ENCODE data around the gene HAPSTR1.

DNA sequence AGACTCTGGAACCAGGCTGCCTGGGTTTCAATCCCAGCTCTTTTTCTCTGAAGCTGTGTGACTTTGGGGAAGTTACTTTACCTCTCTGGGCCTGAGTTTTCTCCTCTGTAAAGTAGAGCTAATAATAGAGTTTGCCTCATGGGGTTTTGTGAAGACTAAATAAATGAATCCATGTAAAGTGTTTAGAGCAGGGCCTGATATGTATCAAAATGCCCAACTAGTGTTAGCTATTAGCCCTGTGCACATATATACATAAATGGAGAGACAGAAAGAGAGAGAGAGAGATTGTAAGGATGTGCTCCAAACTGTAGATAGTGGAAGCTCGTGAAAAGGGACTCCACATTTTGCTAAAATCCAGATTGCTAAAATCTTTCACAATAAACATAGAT, 44.8 kb upstream of the HAPSTR1 start:
- no peak for TF ChIP-seq SP1 (IDR thresholded peaks at IDR 0.05)
- TF ChIP-seq, protein P1, sequence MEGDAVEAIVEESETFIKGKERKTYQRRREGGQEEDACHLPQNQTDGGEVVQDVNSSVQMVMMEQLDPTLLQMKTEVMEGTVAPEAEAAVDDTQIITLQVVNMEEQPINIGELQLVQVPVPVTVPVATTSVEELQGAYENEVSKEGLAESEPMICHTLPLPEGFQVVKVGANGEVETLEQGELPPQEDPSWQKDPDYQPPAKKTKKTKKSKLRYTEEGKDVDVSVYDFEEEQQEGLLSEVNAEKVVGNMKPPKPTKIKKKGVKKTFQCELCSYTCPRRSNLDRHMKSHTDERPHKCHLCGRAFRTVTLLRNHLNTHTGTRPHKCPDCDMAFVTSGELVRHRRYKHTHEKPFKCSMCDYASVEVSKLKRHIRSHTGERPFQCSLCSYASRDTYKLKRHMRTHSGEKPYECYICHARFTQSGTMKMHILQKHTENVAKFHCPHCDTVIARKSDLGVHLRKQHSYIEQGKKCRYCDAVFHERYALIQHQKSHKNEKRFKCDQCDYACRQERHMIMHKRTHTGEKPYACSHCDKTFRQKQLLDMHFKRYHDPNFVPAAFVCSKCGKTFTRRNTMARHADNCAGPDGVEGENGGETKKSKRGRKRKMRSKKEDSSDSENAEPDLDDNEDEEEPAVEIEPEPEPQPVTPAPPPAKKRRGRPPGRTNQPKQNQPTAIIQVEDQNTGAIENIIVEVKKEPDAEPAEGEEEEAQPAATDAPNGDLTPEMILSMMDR (IDR thresholded peaks at IDR 0.05; ENCODE audit: low read depth, low read length, missing input control): no peak
- TF ChIP-seq, protein P2, sequence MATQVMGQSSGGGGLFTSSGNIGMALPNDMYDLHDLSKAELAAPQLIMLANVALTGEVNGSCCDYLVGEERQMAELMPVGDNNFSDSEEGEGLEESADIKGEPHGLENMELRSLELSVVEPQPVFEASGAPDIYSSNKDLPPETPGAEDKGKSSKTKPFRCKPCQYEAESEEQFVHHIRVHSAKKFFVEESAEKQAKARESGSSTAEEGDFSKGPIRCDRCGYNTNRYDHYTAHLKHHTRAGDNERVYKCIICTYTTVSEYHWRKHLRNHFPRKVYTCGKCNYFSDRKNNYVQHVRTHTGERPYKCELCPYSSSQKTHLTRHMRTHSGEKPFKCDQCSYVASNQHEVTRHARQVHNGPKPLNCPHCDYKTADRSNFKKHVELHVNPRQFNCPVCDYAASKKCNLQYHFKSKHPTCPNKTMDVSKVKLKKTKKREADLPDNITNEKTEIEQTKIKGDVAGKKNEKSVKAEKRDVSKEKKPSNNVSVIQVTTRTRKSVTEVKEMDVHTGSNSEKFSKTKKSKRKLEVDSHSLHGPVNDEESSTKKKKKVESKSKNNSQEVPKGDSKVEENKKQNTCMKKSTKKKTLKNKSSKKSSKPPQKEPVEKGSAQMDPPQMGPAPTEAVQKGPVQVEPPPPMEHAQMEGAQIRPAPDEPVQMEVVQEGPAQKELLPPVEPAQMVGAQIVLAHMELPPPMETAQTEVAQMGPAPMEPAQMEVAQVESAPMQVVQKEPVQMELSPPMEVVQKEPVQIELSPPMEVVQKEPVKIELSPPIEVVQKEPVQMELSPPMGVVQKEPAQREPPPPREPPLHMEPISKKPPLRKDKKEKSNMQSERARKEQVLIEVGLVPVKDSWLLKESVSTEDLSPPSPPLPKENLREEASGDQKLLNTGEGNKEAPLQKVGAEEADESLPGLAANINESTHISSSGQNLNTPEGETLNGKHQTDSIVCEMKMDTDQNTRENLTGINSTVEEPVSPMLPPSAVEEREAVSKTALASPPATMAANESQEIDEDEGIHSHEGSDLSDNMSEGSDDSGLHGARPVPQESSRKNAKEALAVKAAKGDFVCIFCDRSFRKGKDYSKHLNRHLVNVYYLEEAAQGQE (IDR thresholded peaks at IDR 0.05): no peak
- no peak for TF ChIP-seq GABPA (IDR thresholded peaks at IDR 0.05 in 1 of 2, conservative IDR thresholded peaks at IDR 0.05 in 1 of 2)
- TF ChIP-seq RAD21 (IDR thresholded peaks at IDR 0.05): no peak
- TF ChIP-seq, protein P3, sequence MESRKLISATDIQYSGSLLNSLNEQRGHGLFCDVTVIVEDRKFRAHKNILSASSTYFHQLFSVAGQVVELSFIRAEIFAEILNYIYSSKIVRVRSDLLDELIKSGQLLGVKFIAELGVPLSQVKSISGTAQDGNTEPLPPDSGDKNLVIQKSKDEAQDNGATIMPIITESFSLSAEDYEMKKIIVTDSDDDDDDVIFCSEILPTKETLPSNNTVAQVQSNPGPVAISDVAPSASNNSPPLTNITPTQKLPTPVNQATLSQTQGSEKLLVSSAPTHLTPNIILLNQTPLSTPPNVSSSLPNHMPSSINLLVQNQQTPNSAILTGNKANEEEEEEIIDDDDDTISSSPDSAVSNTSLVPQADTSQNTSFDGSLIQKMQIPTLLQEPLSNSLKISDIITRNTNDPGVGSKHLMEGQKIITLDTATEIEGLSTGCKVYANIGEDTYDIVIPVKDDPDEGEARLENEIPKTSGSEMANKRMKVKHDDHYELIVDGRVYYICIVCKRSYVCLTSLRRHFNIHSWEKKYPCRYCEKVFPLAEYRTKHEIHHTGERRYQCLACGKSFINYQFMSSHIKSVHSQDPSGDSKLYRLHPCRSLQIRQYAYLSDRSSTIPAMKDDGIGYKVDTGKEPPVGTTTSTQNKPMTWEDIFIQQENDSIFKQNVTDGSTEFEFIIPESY (IDR thresholded peaks at IDR 0.05): no peak
- no peak for TF ChIP-seq TAF1 (conservative IDR thresholded peaks at IDR 0.05)

All from liver (tissue), 3 donors.